A673 (cell line): Measurements from ENCODE around the gene UBE2E3.

Source experiments
- EZH2 ChIP-seq: fragments of 200-600 bp; sonication (generic); IDR thresholded peaks from 2 replicates; pipeline ENCODE4 v1.6.1; 2017; ENCODE audit warnings: borderline replicate concordance, low read depth, mild to moderate bottlenecking, mixed read lengths, antibody characterized with exemption, low read length; ENCODE audit not compliant: poor library complexity, severe bottlenecking
- TF ChIP-seq, protein P1 (sequence below): fragments of 300-800, 200-600 bp; sonication (generic); conservative IDR thresholded peaks from 2 replicates; pipeline ENCODE4 v1.5.1; 2017; ENCODE audit warnings: low read depth, mild to moderate bottlenecking, antibody characterized with exemption, low read length, moderate library complexity, mixed read lengths

DNA sequence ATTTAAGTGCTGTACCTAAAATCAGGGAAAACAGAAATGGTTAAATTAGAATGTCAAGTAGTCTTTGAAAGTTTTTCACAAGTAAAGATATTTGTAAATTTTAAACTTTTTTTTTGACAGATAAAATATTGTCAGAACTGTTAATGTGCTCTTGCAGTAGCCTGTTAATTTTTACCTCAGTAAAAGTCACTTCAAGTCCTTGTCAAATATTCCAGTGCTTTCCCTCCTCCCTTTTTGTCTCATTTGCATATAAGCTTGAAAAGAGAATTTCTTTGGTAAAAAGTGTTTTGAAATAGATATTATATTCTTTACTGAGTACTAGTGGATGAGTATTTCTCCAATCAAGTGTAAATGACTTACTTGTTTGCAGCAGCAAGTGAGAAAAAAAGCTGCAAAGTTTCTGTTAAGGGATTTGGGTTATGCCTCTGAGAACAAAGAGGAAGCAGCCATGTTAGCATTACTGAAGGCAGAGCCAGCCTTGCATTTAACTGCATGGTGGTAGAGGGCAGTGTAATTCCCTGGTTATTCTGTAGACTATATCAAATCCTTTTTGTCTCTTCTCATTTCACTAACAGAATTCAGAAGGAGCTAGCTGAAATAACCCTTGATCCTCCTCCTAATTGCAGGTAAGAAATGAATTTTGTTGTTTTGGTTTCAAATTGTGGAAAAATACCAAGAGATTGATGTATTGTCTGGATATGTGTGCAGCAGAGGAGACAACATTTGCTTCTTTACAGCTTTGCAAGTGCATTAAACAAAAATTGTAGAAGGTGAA lies 3.2 kb downstream of the UBE2E3 start:
- TF ChIP-seq, protein P1, sequence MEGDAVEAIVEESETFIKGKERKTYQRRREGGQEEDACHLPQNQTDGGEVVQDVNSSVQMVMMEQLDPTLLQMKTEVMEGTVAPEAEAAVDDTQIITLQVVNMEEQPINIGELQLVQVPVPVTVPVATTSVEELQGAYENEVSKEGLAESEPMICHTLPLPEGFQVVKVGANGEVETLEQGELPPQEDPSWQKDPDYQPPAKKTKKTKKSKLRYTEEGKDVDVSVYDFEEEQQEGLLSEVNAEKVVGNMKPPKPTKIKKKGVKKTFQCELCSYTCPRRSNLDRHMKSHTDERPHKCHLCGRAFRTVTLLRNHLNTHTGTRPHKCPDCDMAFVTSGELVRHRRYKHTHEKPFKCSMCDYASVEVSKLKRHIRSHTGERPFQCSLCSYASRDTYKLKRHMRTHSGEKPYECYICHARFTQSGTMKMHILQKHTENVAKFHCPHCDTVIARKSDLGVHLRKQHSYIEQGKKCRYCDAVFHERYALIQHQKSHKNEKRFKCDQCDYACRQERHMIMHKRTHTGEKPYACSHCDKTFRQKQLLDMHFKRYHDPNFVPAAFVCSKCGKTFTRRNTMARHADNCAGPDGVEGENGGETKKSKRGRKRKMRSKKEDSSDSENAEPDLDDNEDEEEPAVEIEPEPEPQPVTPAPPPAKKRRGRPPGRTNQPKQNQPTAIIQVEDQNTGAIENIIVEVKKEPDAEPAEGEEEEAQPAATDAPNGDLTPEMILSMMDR, result peak; percentile 56
- TF ChIP-seq EZH2, result no peak
